NCI-H2107 treated with DMSO at 0.1 percent for 48 hours (cell line): Measurements from ENCODE around the gene GAREM1.
"Not testable (repeated sequence)": the region's sequence is repeated elsewhere in the genome, so short reads cannot be mapped to it uniquely, and the experiment has no call there.

ENCODE experiments used
- DNase-seq: peaks from one replicate; lab custom pipeline; 2025; ENCODE audit not compliant: unreplicated experiment; lab: John Stamatoyannopoulos, UW

Gene GAREM1

DNA sequence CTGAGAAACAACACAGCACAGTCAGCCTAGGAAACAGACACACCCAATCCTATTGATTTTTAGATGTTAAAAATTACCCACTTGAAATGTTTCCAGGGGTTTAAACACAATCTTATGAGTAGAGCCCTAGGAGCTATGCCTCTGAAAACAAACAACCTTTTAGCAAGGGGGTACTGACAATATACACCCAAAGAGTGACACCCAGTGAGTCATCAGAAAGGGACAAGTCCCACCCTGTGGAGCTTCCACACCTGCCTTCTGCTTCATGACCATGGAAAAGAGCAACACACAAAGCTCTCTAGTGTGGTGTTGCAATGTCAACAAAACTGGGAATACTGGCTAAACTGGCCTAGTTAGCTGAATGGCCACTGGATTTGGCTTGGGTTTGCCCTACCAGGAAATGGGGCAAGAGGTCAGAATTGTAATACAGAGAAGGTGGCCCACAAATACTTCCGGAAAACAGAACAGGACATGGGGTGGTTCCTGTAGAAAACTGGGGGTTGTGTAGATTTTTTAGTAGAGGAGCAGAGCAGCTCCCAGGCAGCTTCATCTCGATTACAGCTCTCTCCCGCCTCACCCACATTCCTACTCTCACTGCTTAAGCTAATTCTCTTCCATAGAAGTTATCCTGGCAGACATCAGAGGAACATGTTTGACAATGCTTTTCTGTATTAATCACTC lies 98.2 kb downstream of the GAREM1 start:
- DNase-seq = peak; percentile 48

DNA sequence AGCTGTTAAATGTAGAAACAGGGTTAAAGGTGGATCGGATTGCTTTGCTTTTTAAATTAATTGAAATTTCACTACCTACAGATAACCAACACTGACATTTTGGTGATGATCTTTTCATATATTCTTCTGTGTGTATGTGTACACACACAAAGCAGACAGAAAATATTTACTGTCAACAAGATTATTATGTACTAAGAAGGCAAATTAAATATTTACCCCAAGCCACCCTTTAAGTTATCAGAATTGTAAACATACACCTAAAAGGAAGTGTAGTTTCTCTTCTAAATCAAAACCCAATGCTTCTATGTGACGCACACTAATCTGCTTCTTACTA lies 98.7 kb downstream of the GAREM1 start:
- no peak for DNase-seq

DNA sequence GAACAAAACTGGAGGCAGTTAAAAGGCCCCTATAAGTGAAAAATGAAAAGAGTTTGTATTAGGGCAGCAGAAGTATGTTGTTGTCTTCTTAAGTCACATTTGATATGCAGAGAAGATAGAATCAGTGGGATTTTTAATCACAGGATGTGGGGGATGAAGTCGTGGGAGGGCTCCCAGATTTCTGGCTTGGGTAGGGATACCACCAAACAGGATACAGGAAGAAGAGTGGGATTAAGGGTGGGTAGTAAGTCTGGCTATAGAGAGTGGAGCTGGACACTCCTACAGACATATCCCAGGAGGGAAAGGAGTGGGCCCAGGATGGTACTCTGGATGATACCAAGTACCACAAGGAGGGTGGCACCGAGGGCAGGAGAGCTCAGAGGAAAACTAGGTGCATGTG lies 99.3 kb downstream of the GAREM1 start:
- no peak for DNase-seq

DNA sequence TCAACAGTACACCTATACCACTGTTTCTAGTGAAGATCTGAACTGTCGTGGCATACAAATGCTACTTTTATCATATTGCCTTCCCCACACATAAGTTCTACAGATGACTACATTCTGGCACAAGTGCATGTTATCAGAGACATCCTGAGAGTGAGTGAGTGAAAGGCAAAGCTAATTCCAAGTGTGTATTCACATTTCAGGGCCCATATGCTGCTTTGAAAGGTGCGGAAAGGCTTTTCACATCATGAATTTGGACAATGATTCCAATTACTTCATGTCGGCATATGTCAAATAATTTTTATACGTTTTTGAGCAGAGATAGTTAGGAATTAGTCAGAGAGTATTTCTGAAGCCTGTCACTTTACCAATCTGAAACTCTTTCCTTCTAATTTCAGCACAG lies 101.7 kb downstream of the GAREM1 start:
- no peak for DNase-seq

GRCh38 chr18:32368170-32368569 lies 102.5 kb downstream of the GAREM1 start:
- no peak for DNase-seq

GRCh38 chr18:32366586-32367538 lies 103.8 kb downstream of the GAREM1 start:
- DNase-seq = no peak

- no peak for DNase-seq
These were observed 108.2 kb downstream of the GAREM1 start for GRCh38 chr18:32362484-32362883.

GRCh38 chr18:32360682-32361345 lies 109.9 kb downstream of the GAREM1 start:
- no peak for DNase-seq

GRCh38 chr18:32358529-32358928 lies 112.2 kb downstream of the GAREM1 start:
- DNase-seq = no peak

- no peak for DNase-seq
These were observed 112.6 kb downstream of the GAREM1 start for GRCh38 chr18:32358075-32358474.

DNA sequence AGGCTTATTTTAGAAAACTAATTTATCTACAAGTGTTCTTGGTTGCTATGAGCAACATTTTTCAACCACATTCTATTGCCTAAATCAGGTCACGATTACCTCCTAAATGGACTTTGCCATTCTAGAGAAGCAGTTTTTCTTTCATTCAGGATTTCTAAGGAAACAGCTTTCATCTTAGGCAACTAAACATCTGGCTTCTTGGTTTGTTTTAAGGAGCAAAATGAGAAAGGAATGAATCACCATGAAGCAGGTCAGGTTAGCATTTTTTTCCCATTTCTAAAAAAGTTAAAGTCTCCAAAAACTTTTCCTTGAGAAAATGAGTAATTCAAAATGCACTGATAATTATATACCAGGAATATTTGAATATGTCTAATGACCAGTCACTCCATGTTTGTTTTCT lies 114.8 kb downstream of the GAREM1 start:
- no peak for DNase-seq

DNA sequence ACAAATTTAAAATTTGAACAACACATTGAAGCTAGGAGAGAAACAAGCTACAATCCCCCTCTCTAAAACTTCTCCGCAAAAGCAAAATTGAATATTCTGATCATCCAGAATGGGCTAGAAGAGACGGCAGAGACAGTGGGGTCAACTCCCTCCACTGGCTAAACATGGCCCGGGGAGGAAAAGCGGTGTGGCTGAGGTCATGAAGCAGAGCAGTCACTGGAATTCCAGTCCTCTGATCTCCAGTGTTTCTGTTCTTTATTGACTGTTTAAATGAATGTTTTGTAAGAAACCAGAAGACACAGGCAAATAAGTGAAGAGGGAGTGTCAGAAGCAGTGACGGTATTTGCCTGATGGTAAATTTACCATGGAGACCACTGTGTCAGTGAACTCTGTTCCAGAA lies 116.2 kb downstream of the GAREM1 start:
- no peak for DNase-seq

DNA sequence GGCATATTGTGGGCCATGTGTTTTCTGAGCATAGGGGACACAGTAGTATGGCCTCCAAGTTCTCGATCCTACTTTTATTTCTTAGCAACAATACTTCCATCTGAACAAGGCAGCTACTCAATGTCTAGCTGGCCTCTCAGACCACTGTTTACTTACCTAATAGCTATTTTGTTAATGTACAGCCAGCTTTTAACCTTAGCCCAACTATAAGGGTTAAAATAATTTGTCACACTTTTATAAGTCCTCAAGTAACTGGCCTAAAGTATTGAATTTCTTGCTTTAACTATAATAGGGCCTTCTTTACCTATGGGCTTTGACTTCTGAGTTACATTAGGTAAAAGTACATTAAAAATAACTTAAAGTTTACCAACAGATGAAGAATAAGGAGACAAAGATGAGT lies 117.4 kb downstream of the GAREM1 start:
- no peak for DNase-seq

- DNase-seq = no peak
These were observed 119.7 kb downstream of the GAREM1 start for GRCh38 chr18:32351032-32351431.

DNA sequence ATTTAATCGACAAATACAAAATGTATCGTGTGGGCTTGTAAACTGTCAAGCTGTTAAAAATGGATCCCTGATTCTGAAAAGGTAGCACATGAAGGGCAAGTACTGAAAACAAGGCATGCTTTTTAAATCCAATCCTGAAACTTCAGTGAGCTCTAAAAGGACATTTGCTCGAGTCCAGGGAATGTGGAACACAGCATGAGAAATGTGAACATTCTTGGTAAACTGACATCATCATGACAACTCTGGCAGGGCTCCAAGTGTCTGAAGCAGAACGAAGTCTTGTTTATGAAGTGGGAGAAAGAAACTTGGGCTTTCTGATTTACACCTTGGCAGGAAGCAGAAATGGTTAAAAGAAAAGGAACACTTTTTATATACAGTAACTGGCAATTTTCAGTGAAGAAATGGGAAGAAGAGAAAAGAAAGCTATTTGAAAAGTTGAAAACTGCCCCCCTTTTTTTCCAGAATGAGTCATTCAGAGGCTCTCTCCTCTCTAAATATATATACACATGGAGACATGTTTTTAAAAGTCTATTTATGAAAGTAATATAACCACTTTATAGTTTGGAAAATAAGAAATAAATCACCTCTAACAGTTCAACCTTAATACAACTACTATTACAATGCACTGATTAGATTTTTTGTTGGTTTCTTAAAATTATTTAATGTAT lies 120.8 kb downstream of the GAREM1 start:
- no peak for DNase-seq

- no peak for DNase-seq
These were observed 124.0 kb downstream of the GAREM1 start for GRCh38 chr18:32346671-32347070.

DNA sequence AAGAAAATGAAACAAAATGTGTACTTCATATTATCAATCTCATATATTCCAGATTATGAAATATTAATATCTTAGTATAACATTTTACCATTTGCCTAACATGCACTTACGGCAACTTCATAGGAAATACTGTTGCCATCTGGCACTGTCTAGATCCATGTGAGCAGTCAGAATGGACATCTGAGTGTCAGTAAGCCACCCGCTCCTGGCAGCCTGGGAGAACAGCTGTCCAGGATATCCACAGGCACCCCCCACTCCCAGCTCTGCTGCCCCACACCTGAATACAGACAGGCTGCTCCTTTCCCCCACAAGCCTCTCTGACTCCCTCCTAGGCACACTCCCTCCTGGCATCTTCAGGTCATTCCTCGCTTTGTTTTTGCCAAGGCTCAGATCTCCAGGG lies 127.0 kb downstream of the GAREM1 start:
- DNase-seq = no peak

DNA sequence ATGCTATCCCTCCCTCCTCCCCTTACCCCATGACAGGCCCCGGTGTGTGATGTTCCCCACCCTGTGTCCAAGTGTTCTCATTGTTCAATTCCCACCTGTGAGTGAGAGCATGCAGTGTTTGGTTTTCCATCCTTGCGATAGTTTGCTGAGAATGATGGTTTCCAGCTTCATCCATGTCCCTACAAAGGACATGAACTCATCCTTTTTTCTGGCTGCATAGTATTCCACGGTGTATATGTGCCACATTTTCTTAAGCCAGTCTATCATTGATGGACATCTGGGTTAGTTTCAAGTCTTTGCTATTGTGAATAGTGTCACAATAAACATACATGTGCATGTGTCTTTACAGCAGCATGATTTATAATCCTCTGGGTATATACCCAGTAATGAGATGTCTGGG lies 129.6 kb downstream of the GAREM1 start:
- DNase-seq = not testable (repeated sequence)

DNA sequence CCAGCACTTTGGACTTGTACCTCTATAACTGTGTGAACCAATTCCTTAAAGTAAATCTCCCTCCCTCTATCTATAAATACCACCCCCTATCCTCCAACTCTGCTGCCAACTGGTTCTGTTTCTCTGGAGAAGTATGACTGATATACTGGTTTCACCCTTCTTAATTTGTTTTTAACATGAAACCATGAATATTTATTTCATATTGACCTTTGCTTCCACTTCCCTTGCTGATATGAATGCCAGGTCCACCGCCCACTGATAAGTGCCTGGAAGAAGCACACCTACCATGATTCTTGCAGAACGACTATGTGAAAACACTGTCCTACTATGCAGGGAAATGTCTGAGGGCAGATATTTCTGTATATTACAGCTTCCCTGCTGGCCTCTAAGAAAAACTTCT lies 131.6 kb downstream of the GAREM1 start:
- no peak for DNase-seq

DNA sequence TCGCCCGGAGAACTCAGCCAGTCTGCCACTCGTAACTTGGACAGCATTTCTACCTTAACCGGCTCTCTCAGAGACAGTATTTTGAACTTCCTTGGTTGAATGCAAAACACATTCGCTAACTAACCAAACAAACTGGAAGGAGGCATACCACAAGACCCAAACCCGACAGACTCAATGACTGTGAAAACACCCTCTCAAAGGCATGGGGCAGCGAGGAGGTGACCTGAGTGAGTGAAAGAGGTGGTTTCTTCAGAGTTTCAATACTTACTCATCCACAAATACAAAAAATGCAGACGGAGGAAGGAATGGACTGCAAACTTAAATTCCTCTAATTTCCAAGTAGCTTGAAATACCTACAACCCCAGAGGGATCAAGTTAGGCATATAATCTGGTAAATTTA lies 132.9 kb downstream of the GAREM1 start:
- DNase-seq = no peak

DNA sequence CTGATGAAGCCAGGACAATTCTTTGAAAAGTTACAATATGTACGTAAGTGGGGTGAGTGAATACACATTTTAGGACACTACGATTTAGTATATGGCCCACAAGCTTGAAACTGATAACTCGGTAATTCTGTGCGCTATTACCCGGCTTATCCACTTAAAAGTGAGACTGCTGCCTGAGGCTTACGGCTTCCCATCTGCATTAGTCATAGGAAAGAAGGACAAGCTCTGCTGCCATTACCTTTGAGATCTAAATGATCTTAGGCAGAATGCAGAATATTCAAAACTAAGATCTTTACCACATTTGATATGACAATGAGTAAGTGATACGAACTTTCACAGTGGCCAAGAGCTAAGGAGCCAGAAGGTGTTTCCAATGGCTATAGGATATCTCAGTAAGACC lies 133.3 kb downstream of the GAREM1 start:
- DNase-seq = no peak
